Activated T-helper 9 cell treated with anti-CD3 and anti-CD28 coated beads, Interleukin-2, amount 50 U/mL, for 16 hours (primary cell): ENCODE measurements around the gene FRMPD4.

Source experiments
- DNase-seq: peaks from one replicate; pipeline ENCODE4 v3.0.0-alpha.2; 2020; ENCODE audit warnings: low read depth

The FRMPD4 gene

GRCh38 chrX:12661464-12661863 is 523.2 kb downstream of the FRMPD4 start:
- no peak for DNase-seq

- DNase-seq: no peak
Measured at GRCh38 chrX:12672367-12673106, 534.3 kb downstream of the FRMPD4 start.

GRCh38 chrX:12673487-12673886 is 535.2 kb downstream of the FRMPD4 start:
- no peak for DNase-seq

- DNase-seq: no peak
Measured at GRCh38 chrX:12679522-12679921, 541.2 kb downstream of the FRMPD4 start.

- DNase-seq: no peak
Measured at GRCh38 chrX:12681047-12681446, 542.8 kb downstream of the FRMPD4 start.

- DNase-seq: no peak
Measured at GRCh38 chrX:12685541-12685940, 547.3 kb downstream of the FRMPD4 start.

- DNase-seq: no peak
Measured at GRCh38 chrX:12686331-12686730, 548.1 kb downstream of the FRMPD4 start.

GRCh38 chrX:12690646-12691045 is 552.4 kb downstream of the FRMPD4 start:
- DNase-seq: no peak

- no peak for DNase-seq
Measured at GRCh38 chrX:12693754-12694153, 555.5 kb downstream of the FRMPD4 start.

- no peak for DNase-seq
Measured at GRCh38 chrX:12700745-12701144, 562.5 kb downstream of the FRMPD4 start.

- no peak for DNase-seq
Measured at GRCh38 chrX:12701628-12702027, 563.4 kb downstream of the FRMPD4 start.

- DNase-seq: no peak
Measured at GRCh38 chrX:12702509-12703091, 564.3 kb downstream of the FRMPD4 start.

- no peak for DNase-seq
Measured at GRCh38 chrX:12704706-12705105, 566.4 kb downstream of the FRMPD4 start.

- DNase-seq: no peak
Measured at GRCh38 chrX:12709047-12709446, 570.8 kb downstream of the FRMPD4 start.

GRCh38 chrX:12711435-12712040 is 573.3 kb downstream of the FRMPD4 start:
- DNase-seq: no peak

GRCh38 chrX:12716574-12716973 is 578.3 kb downstream of the FRMPD4 start:
- DNase-seq: no peak

- no peak for DNase-seq
Measured at GRCh38 chrX:12719837-12720236, 581.6 kb downstream of the FRMPD4 start.

GRCh38 chrX:12721042-12721441 is 582.8 kb downstream of the FRMPD4 start:
- DNase-seq: no peak

GRCh38 chrX:12722314-12722713 is 584.0 kb downstream of the FRMPD4 start:
- no peak for DNase-seq

- DNase-seq: no peak
Measured at GRCh38 chrX:12741416-12741815, 603.1 kb downstream of the FRMPD4 start.

- DNase-seq: no peak
Measured at GRCh38 chrX:12747433-12747832, 609.2 kb downstream of the FRMPD4 start.

- no peak for DNase-seq
Measured at GRCh38 chrX:12751887-12752286, 613.6 kb downstream of the FRMPD4 start.

- no peak for DNase-seq
Measured at GRCh38 chrX:12753366-12753765, 615.1 kb downstream of the FRMPD4 start.

GRCh38 chrX:12758291-12758690 is 620.0 kb downstream of the FRMPD4 start:
- DNase-seq: no peak
